HG02973 (cell line): Measurements from ENCODE around the gene SLC16A7.

Source experiments
- ATAC-seq: cut with Tn5 transposase; IDR thresholded peaks from one replicate; pipeline ENCODE4 v1.9.1; 2021; ENCODE audit warnings: moderate library complexity; ENCODE audit not compliant: unreplicated experiment

The SLC16A7 gene

DNA sequence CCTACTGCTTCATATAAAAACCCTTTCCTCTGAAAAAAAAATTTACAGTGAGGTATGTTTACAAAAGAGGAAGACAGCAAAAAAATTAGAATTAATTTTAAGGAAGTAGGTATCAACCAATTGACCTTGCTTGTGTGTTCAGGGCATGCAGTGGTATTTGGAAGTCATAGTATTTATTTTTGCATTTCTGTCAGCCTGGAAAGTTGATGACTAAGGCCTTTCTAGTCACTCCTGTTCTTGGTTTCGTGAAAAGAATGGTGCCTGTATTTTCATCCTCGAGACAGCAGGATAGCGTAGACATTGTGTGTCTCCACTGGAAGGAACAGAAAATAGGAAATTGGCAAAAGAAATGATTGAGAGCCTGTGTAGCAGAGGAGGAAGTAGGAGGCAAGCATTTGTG is 24.5 kb downstream of the SLC16A7 start:
- no peak for ATAC-seq

DNA sequence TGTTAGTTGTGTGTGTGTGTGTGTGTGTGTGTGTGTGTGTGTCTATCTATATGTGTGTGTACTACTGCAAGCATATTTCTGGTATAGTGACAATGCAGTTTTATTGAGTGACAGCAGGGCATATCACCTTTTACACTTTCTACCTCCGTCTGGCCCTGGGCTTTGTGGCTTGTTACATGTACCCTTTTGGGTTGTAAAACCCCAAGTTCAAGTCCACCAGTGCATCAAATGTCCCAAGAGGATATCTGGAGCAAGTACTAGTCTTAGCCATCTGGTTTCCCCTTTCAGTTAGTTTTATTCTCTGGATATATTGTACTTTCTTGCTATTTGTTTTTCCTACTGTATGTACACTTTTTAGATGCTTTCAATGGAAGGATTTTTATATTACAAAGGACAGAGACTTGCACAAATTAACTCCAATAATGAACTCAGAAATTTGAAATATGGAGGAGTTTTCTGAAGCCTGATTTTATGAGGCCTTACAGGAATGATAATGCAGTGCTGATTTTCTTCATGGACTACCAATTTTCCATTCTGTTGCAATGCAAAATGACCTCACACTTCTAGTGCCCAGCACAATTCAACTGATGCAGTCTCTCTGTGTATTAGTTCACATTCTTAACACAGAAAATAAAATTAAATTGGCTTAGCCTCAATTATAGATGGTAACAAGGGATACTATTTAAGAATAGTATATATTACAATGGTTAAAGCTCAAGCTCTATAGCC is 29.1 kb downstream of the SLC16A7 start:
- ATAC-seq = no peak

DNA sequence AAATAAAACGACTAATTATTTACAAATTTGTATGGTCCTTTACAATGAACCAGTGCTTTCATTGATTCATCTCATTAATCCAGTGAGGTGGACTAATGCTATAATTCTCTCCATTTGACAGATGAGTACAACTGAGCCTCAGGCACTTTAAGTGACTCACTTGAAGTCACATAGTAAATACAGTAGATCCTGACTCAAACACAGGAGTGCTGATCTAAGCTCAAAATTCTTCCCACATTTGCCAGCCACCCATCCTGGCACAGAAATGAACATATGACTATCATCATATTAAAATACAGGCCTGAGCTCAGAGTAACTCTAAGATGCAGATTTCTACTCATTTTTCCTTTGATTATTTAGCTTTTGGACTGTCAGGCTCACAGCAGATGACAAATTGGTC is 30.6 kb downstream of the SLC16A7 start:
- no peak for ATAC-seq

DNA sequence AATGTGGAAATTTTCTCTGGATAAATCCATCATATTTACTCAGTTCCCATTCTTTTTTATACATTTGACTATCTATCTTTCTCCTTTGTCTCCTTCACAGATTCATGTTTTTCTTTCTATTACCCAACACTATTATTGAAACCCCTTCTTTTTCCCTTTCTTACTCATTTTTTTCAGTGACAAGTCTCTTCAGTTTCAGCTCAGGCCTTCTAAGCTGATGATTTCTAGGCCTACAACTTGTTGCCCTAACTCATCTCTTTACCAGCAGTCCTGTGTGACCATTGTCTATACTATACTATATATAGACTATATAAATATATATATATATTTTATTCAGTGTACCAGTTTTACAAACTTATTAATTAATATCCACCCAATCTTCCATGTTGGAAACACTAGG is 31.8 kb downstream of the SLC16A7 start:
- ATAC-seq = no peak

DNA sequence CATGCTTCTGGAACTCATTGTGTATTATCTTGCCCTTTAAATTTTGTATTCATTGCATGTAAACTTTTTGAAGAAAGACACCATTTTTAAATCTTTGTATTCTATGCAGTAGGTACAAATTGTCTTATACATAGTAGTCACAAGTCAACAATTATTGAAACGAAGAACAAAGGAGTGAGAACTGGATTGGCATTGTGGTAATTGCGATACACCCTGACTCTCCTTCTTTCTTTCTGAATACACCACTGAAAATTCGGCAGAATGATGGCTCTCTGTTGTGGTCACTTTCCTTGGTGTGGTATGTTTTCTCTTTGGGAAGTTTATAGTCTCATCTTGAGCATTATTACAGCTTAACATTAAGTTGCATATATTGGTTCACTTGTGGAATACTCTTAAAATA is 34.1 kb downstream of the SLC16A7 start:
- ATAC-seq = no peak

DNA sequence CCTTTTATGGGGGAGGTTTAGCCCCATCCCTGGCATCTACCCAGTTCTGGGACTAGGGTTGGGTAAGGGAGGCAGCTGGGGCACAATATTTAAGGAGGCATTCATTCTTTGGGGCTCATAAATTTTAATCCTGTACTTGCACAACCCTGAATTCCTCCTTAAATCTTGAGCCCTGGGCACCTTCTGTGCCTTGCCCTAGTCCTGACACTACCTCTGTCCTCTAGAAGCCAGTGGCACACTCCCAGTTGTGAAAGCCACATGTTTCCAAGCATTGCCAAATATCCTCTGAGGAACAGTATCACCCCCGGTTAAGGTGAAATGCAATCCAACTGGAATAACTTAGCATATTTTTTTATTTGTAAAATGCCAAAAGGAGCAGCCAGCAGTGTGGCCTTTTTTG is 36.6 kb downstream of the SLC16A7 start:
- no peak for ATAC-seq

DNA sequence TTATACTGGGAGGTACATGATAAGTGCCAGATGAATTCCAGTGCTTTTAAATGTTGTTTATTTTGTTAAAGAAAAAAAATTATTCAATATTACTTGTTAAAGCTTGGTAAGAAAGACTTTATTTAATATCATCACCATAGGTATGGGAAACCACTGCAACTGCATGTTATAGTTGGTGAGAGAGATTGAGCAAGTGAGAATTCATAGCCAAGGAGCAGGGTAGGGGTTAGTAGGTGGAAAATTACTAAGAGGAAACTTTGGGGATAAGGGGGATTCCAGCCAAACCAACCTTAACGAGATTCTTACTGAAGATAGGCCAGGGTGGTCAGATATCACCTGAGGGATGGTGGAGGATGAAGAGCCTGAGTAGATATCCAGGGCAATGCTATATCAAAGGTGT is 38.4 kb downstream of the SLC16A7 start:
- no peak for ATAC-seq

DNA sequence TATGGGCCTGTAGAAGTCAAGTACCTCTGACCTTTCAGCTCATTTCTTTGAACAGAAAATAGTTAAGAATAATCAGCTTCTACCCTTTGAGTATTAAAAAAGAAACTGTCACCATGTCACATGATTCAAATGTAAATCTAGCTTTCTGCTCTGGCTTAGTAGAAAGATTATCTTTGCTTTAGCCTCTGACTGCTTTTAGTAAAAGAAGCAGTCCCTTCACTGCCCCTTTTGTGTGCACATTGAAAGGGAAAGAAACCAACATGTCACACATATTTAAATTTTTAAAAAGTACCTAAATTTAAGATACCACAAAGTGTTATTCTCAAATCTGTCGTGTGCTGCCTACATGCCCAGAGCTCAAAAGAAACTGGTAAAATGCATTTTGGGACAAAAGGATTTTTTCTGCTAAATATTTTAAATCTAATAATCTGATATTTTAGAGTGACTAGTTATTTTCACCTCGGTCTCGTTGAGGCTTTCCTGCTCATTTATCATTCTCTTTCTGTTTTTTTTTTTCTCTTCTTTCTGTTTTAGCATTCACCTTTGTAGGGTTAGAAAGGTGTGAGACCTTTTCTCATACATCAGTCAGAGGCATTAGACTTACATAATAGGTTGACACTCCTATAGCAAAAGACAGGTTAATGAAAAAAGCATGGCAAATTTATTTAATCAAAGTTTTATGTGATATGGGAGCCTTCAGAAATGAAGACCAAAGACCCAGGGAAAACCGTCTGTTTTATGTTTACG is 41.3 kb downstream of the SLC16A7 start:
- peak; percentile 54 for ATAC-seq

DNA sequence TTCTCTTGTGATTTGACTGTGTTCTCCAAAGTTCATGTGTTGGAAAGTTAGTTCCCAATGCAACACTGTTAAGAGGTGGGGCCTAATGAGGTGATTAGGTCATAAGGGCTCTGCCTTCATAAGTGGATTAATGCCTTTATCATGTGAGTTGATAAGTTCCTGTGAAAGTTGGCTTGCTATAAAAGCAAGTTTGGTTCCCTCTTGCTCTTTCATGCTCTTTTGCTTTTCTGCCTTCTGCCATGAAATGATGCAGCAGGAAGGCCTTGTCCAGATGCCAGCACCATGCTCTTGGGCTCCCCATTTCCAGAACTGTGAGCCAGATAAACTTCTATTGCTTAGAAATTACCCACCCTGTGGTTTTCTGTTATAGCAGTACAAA is 41.9 kb downstream of the SLC16A7 start:
- ATAC-seq = no peak

DNA sequence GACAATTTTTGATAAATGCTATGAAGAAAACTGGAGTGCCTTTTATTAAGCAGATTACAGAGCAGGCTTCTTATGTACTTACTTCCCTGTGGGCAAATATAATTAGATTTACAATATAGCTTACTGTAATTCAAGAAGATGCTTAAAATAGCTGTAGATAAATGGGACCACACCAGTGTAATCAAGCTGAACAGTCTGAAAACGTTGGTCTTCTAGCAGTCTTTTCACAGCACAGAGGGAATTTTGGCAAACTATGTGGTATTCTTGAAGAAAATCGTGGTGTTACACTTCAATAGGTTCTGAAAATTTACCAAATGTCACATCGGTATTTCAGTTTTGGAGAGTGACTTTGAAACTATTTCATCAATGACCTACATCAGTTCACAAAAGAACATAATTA is 47.7 kb downstream of the SLC16A7 start:
- no peak for ATAC-seq

DNA sequence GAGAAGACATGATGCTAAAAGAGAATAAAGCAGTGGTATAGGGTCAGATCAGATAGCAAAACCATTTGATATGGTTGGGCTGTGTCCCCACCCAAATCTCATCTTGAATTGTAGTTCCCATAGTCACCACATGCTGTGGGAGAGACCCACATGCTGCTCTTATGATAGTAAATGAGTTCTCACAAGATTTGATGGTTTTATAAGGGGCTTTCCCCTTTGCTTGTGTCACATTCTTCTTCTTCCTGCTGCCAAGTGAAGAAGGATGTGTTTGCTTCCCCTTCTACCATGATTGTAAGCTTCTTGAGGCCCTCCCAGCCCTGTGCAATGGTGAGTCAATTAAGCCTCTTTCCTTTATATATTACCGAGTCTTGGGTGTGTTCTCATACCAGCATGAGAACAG is 49.4 kb downstream of the SLC16A7 start:
- no peak for ATAC-seq

DNA sequence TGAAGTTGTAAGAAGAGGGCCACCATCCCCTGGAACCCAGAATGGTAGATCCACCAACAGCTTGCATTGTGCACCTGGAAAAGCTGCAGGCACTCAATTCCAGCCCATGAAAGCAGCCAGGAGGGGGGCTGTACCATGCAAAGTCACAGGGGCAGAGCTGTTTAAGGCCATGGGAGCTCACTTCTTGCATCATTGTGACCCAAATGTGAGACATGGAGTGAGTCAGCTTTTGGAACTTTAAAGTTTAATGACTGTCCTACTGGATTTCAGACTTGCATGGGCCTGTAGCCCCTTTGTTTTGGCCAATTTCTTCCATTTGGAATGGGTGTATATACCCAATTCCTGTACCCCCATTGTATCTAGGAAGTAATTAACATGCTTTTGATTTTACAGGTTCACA is 50.8 kb downstream of the SLC16A7 start:
- ATAC-seq = no peak

DNA sequence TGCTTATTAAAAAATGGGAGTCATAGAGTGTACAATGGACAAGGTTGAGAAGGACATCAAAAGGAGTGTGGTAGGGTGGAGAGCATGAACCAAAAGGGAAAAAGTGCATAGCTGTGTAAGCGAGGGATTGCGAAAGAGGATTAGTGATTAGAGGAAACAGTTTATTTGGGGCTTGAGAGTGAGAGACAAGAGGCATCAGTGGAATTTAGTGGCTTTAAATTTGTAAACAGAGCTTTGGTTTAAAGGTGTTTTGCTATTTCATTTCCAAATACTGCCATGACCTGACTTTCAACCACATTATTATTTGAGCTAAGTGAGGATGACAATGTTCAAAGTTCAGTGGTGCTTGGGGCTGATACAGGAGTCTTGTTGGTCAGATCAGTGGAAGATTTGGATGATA is 53.4 kb downstream of the SLC16A7 start:
- ATAC-seq = no peak

DNA sequence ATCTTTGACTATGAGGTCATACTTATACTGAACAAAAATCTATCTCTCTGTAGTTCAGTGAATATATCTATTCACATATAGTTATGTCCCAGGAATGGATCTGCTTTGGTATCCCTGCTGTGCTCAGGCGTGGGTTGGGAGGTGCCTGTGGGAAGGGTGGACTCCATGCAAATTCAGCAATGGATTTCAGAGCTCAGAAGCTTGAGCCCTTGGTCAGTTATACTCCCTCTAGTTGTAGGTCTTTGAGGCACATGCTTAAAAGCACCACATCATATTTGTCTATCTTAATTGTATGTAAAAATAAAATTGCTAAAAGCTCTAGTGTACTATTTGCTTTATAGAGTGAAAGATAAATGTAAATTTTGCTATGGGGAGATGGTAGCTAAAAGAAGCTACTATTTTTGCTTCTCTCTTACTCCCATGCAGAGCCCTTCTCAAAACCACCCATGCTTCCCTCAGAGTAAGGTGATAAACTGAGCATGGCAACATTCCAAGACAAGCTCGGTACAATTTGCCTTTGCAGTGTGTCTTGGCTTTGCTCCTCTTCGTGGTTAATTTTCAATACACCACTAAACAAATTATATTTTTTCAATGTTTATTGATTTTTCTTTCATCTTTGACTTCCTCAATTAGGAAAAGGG is 54.9 kb downstream of the SLC16A7 start:
- ATAC-seq = no peak

DNA sequence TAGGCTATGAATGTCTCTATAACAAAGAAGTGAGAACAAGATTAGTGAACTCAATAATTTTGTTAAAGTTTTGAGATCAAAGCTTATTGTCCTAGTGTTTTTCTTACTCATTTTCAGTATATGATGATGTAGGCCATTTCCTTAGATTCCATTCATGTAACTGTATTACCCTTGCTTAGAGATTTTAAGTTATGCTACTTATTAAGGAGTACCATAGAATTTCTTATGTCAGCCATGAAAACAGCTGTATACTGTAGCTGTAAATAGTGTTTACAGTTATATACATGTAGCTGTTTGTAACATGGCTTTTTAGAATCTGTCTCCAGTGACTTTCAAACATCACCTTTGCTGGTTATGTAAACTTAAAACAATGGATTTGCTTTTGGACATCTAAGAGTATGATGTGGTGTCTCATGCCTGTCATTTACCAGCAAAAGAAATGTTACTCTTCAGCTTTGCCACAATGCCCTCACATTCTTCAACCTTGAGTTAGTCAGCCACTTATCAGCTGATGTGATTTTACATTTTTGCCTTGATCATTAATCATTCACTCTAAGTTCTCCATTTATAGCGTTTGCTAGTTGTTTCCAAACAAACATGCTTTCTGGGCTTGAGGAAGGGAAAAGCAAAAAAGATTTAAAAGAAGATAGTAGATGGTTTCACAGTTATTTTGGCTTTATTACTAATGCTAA is 55.5 kb downstream of the SLC16A7 start:
- ATAC-seq = no peak

DNA sequence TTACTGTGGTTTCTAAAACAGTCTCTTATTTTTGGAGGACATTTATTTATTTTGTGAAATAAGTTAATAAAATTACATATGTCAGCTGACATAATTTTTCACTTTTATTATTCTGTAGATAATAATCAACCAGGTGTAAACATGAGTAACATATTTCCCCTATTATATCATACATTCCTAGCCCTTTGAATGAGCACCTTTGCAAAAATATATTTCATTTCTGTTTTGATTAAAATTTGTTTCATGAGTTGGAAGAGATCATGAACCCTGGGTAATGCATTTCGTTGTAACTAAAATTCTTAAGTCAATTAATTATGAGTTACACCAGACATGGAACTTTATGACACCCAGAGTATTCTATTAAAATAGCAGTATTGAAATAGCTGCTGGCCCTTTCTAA is 56.3 kb downstream of the SLC16A7 start:
- no peak for ATAC-seq

DNA sequence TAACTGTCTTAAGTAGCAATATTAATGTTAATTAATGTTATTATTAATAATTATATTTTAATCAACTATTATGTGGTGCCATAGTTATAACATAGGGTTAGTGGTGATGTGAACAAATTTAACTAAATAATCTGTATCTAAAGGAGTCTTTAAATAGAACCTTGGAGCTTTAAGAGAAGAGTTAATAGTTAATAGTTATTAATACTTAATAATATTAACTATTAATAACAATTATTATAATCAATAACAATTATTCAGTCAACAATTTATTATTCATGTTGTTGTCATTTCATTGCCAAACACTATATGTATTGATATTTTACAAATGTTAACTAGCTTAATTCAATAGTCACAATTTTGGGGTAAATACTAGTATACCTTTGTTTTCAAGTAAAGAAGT is 58.2 kb downstream of the SLC16A7 start:
- ATAC-seq = no peak

DNA sequence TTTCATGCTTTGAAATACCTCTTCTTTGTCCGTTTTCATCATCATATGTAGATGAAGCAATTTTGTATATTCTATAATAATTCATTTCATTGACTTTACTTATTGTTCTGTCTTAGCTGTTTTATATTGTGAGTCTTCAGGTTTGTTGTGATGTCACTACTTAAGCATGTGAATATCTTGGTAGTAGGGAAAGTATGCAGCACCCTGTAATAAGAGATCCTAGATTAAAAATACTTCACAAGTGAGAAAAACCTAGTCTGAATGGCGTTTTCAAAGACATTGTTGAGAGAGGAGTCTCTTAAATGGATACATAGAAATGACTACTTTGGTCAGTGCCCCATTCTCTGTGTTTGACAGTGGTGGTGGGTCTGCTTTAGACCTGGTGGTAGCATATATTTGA is 61.4 kb downstream of the SLC16A7 start:
- ATAC-seq = no peak

DNA sequence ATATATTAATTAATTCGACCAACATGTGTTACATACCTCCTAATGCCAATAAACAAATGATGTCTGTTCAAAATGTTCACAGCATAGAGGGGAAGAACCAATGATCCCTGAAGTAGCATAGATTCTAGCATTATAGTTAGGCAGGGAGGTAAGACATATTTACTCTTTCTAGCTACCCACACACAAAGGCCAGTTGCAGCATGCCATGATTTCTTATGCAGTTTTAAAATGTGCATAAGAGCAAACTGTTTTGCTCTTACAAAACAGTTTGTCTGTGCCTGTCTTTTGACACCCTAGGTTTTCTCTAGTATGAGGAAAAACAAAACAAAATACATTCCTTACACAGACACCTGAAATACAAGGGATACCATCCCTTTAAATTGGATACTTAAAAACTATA is 61.9 kb downstream of the SLC16A7 start:
- no peak for ATAC-seq

DNA sequence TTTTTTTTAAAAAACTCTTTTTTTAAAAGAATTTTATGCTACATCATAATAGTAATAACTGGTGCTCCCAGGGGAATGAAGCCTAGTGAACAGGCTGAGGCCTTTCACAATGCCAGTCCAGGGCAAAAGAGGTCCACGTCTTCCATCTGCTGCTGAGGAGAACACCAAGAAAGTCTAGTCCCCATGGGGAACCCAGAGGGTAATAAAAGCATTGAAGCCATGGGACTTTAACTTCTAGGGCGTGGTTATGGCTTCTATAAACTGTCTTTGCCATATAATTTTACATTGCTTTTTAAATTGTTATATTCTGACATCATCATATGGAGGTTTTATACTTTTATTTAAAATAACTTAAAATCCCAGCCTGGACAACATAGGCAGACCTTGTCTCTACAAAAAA is 64.3 kb downstream of the SLC16A7 start:
- ATAC-seq = no peak

DNA sequence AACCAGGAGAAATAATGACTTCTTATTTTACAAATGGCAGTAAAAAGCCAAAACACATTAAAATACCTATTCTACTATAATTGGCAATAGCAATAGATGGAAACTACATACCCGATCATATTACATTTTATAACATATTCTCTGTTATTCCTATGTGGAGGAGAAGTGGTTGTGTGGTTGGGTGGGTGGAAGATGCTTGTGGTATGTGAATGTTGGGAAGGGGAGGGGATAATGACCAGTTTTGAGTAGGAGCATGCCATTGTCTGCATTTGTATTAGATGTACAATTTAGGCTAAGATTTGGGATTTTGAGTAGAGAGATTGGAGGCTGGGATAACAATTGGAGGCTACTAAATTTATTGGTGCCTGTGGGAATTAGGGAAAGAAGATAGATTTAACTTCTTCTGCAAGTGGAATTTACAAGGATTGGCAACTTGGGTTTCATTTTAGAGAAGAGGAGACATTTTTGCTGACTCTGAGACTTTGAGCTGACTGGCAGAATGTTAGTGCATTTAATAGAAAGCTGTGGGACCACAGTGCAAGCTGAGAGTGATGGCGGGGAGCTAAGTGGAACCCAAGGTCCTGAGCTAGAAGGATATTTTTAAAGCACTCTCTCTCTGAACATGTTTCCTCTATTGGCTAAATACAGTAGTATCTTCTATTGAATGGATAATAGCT is 65.2 kb downstream of the SLC16A7 start:
- no peak for ATAC-seq
